Endometrium (tissue), 2 donors: Measurements from ENCODE around the gene TXNL4B.
"Not testable (repeated sequence)": the region's sequence is repeated elsewhere in the genome, so short reads cannot be mapped to it uniquely, and the experiment has no call there.

ENCODE experiments used
- FAIRE-seq: peaks from 2 replicates; lab custom pipeline; 2012; peaks lifted over from hg19 to GRCh38; lab: Jason Lieb, UNC
- donor health status: control.
- donor health status: control.

Gene TXNL4B

GRCh38 chr16:72072514-72073342 lies 20.7 kb downstream of the TXNL4B start:
- FAIRE-seq: no peak

- no peak for FAIRE-seq
Observed at GRCh38 chr16:72068930-72069329, 24.5 kb downstream of the TXNL4B start.

GRCh38 chr16:72066747-72067146 lies 26.7 kb downstream of the TXNL4B start:
- FAIRE-seq: no peak

GRCh38 chr16:72064361-72064894 lies 29.0 kb downstream of the TXNL4B start:
- FAIRE-seq: no peak

- FAIRE-seq: no peak
Observed at GRCh38 chr16:72061564-72061963, 31.9 kb downstream of the TXNL4B start.

- no peak for FAIRE-seq
Observed at GRCh38 chr16:72060405-72060804, 33.0 kb downstream of the TXNL4B start.

GRCh38 chr16:72059060-72059459 lies 34.4 kb downstream of the TXNL4B start:
- not testable (repeated sequence) for FAIRE-seq

GRCh38 chr16:72057313-72057712 lies 36.1 kb downstream of the TXNL4B start:
- not testable (repeated sequence) for FAIRE-seq

GRCh38 chr16:72055911-72056310 lies 37.5 kb downstream of the TXNL4B start:
- no peak for FAIRE-seq

GRCh38 chr16:72054254-72054847 lies 39.1 kb downstream of the TXNL4B start, which contains the start of gene HP:
TSS of gene HP (plus strand) at chr16:72054505. CDS start at chr16:72054653, 148 bp downstream.
- FAIRE-seq: not testable (repeated sequence)

GRCh38 chr16:72051818-72052217 lies 41.6 kb downstream of the TXNL4B start:
- no peak for FAIRE-seq

- FAIRE-seq: no peak
Observed at GRCh38 chr16:72050769-72051464, 42.5 kb downstream of the TXNL4B start.

GRCh38 chr16:72049110-72049509 lies 44.3 kb downstream of the TXNL4B start:
- no peak for FAIRE-seq

- FAIRE-seq: no peak
Observed at GRCh38 chr16:72044825-72045359, 48.5 kb downstream of the TXNL4B start.

GRCh38 chr16:72044296-72044695 lies 49.1 kb downstream of the TXNL4B start:
- no peak for FAIRE-seq

GRCh38 chr16:72043539-72043938 lies 49.9 kb downstream of the TXNL4B start:
- no peak for FAIRE-seq

GRCh38 chr16:72043058-72043457 lies 50.4 kb downstream of the TXNL4B start:
- FAIRE-seq: no peak

- FAIRE-seq: no peak
Observed at GRCh38 chr16:72042157-72042660, 51.2 kb downstream of the TXNL4B start.

- FAIRE-seq: no peak
Observed at GRCh38 chr16:72036098-72036497, 57.3 kb downstream of the TXNL4B start.
